ENCODE data around the gene RAPSN.
"Not testable (repeated sequence)": the region's sequence is repeated elsewhere in the genome, so short reads cannot be mapped to it uniquely, and the experiment has no call there.

Gene RAPSN

DNA sequence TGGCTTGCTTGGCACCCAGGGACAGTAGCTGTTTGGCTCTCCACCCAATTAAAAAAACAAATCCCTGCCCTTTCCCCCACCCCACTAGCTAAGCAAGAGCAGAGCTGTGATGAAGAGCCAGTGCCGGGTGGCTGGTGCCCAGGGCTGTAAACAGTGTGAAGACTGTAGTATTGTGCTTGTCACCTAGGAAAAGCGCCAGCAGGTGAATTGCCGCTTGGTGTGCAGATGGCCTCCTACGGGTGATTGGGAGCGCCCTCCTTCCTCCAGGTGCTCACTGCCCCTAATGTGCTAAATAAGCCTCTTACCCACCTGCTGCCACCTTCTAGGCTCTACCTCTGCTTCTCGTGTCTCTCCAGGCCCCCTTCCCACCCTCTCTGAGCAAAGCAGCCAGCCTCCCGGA lies 18.4 kb upstream of the RAPSN start:
- DNase-seq (ENCODE audit: low read depth), result no peak
- no peak overlapping the region for H3K4me3 ChIP-seq (ENCODE audit: low read depth, low read length)
- TF ChIP-seq, protein P1, sequence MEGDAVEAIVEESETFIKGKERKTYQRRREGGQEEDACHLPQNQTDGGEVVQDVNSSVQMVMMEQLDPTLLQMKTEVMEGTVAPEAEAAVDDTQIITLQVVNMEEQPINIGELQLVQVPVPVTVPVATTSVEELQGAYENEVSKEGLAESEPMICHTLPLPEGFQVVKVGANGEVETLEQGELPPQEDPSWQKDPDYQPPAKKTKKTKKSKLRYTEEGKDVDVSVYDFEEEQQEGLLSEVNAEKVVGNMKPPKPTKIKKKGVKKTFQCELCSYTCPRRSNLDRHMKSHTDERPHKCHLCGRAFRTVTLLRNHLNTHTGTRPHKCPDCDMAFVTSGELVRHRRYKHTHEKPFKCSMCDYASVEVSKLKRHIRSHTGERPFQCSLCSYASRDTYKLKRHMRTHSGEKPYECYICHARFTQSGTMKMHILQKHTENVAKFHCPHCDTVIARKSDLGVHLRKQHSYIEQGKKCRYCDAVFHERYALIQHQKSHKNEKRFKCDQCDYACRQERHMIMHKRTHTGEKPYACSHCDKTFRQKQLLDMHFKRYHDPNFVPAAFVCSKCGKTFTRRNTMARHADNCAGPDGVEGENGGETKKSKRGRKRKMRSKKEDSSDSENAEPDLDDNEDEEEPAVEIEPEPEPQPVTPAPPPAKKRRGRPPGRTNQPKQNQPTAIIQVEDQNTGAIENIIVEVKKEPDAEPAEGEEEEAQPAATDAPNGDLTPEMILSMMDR (IDR thresholded peaks at IDR 0.05; ENCODE audit: insufficient read depth, low read depth, low read length, missing control alignments), result no peak

DNA sequence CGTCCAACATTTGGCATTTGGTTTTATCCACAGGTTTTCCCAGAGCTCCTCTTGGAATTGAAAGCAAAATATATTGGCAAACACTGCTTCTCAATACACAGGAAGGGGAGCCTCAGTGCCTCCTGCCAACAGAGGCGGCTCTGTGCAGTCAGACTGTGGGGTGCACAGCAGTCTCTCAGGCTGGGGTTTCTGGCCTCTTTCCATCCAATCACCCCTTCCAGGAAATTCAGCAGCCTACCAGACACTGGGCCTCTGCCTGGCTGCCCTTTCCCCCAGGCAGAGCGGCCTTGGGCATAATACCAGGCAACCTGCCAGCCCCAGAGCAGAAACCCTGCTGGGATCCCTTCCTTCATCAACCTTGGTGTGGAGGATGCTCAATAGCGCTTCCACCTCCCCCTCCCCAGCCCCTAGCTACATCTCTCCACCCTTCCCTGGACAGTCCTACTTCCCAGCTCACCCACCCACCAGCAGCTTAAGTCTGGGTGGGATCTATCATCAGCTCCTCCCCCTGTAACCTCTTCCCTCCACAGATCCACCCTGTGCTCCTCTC lies 17.8 kb upstream of the RAPSN start:
- TF ChIP-seq, protein P1 (IDR thresholded peaks at IDR 0.05; ENCODE audit: insufficient read depth, low read depth, low read length, missing control alignments), result no peak
- no peak overlapping the region for H3K4me3 ChIP-seq (ENCODE audit: low read depth, low read length)
- no peak for DNase-seq (ENCODE audit: low read depth)

GRCh38 chr11:47466201-47466600 lies 17.3 kb upstream of the RAPSN start:
- TF ChIP-seq, protein P1 (IDR thresholded peaks at IDR 0.05; ENCODE audit: insufficient read depth, low read depth, low read length, missing control alignments), result no peak
- H3K4me3 ChIP-seq (ENCODE audit: low read depth, low read length), result no peak overlapping the region
- DNase-seq (ENCODE audit: low read depth), result no peak

GRCh38 chr11:47464483-47464882 lies 15.5 kb upstream of the RAPSN start:
- no peak overlapping the region for H3K4me3 ChIP-seq (ENCODE audit: low read depth, low read length)
- TF ChIP-seq, protein P1 (IDR thresholded peaks at IDR 0.05; ENCODE audit: insufficient read depth, low read depth, low read length, missing control alignments), result no peak
- DNase-seq (ENCODE audit: low read depth), result no peak

GRCh38 chr11:47461876-47462275 lies 12.9 kb upstream of the RAPSN start:
- TF ChIP-seq, protein P1 (IDR thresholded peaks at IDR 0.05; ENCODE audit: insufficient read depth, low read depth, low read length, missing control alignments), result no peak
- H3K4me3 ChIP-seq (ENCODE audit: low read depth, low read length), result no peak overlapping the region
- no peak for DNase-seq (ENCODE audit: low read depth)

DNA sequence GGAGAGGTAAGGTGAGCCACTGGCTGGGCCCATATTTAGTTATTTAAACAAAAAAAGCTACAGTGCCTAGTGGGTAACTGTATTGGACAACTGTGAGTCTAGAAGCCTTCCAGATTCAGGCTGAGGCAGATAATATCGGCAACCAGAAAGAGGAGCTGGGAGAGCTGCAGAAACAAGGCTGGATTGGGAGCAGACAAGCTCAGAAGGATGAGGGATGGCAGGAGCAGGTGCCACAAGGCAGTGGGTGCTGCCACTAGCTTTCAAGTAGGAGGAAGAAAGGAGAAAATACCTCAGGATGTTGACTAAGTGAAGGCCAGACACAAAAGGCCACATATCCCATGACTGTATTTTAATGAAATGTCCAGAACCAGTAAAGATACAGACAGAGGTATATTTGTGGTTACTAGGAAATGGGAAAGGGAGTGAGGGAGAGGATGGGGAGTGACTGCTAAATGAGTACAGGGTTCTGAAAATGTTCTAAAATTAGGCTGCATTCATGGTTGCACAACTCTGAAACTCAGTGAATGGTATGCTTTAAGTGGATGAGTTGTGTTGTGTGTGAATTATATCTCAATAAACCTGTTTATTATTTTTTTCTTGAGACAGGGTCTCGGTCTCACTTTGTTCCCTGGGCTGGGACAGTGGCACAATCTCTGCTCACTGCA lies 11.8 kb upstream of the RAPSN start:
- no peak for DNase-seq (ENCODE audit: low read depth)
- no peak overlapping the region for H3K4me3 ChIP-seq (ENCODE audit: low read depth, low read length)
- TF ChIP-seq, protein P1 (IDR thresholded peaks at IDR 0.05; ENCODE audit: insufficient read depth, low read depth, low read length, missing control alignments), result no peak

- not testable (repeated sequence) for H3K4me3 ChIP-seq (ENCODE audit: low read depth, low read length)
- TF ChIP-seq, protein P1 (IDR thresholded peaks at IDR 0.05; ENCODE audit: insufficient read depth, low read depth, low read length, missing control alignments), result peak; percentile 83
- DNase-seq (ENCODE audit: low read depth), result peak; percentile 86
These were observed 5.3 kb upstream of the RAPSN start for GRCh38 chr11:47454258-47454671.

Data from GM12865 (cell line).